ENCODE data around the gene ERCC3.

DNA sequence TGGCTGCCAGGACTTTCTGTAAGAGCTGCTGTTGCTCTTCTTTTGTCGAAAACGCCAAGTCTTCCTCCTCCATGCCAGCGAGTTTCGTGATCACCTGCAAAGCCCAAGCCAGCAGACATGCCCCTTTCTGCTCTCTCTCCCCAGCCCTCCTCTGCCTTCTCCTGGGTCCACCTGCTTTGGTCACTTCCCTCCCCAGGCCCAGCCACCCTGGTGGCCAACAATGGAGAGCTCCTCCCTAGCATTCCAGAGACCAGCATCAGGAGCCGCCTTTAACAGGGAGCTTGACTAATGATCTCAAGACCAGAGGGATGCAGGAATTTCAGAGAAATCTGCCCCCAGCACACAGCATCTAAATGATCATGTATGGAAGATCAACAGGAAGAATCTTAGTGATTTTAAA lies 34.6 kb downstream of the ERCC3 start:
- TF ChIP-seq, protein P1, sequence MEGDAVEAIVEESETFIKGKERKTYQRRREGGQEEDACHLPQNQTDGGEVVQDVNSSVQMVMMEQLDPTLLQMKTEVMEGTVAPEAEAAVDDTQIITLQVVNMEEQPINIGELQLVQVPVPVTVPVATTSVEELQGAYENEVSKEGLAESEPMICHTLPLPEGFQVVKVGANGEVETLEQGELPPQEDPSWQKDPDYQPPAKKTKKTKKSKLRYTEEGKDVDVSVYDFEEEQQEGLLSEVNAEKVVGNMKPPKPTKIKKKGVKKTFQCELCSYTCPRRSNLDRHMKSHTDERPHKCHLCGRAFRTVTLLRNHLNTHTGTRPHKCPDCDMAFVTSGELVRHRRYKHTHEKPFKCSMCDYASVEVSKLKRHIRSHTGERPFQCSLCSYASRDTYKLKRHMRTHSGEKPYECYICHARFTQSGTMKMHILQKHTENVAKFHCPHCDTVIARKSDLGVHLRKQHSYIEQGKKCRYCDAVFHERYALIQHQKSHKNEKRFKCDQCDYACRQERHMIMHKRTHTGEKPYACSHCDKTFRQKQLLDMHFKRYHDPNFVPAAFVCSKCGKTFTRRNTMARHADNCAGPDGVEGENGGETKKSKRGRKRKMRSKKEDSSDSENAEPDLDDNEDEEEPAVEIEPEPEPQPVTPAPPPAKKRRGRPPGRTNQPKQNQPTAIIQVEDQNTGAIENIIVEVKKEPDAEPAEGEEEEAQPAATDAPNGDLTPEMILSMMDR (IDR thresholded peaks at IDR 0.05), result no peak
- TF ChIP-seq POLR2A (IDR thresholded peaks at IDR 0.05) (no peak), POLR2AphosphoS5 (IDR thresholded peaks at IDR 0.05) (no peak)

Measured in gastroesophageal sphincter (tissue), 3 donors.